Liver (tissue), 3 donors: Measurements from ENCODE around the gene LSM4.

ENCODE experiments used
- FOXA1 ChIP-seq: IDR thresholded peaks from 2 replicates; pipeline ENCODE4 v1.6.1; 2016; ENCODE audit warnings: antibody characterized with exemption
- JUND ChIP-seq, 2 donors: IDR thresholded peaks; 2 replicates each; pipeline ENCODE4 v1.6.1; 2016; ENCODE audit warnings: antibody characterized with exemption in 2 of 2
- RAD21 ChIP-seq, 2 donors: IDR thresholded peaks; 2 replicates each; pipeline ENCODE4 v1.6.1; 2016; ENCODE audit warnings: antibody characterized with exemption in 2 of 2, mild to moderate bottlenecking in 2 of 2
- RXRA ChIP-seq, 2 donors: IDR thresholded peaks; 2 replicates each; pipeline ENCODE4 v1.6.1; 2017 to 2018; ENCODE audit warnings: antibody characterized with exemption in 2 of 2, mild to moderate bottlenecking in 1 of 2
- TAF1 ChIP-seq: conservative IDR thresholded peaks from 2 replicates; pipeline ENCODE4 v1.6.1; 2016; ENCODE audit warnings: antibody characterized with exemption, mild to moderate bottlenecking
- TF ChIP-seq, protein P1 (sequence below): fragments of 150-350 bp; IDR thresholded peaks from 2 replicates; pipeline ENCODE4 v1.5.1; 2017; ENCODE audit warnings: improper control_type of control experiment, low read depth, low read length; ENCODE audit not compliant: missing input control
- TF ChIP-seq, protein P2 (sequence below): IDR thresholded peaks from 2 replicates; pipeline ENCODE4 v1.6.1; 2016; ENCODE audit warnings: antibody characterized with exemption, mild to moderate bottlenecking
- TF ChIP-seq, protein P3 (sequence below): IDR thresholded peaks from 2 replicates; pipeline ENCODE4 v1.6.1; 2016; ENCODE audit warnings: antibody characterized with exemption
- TF ChIP-seq, protein P4 (sequence below): IDR thresholded peaks from 2 replicates; pipeline ENCODE4 v1.6.1; 2016; ENCODE audit warnings: antibody characterized with exemption
- TF ChIP-seq, protein P5 (sequence below): IDR thresholded peaks from 2 replicates; pipeline ENCODE4 v1.6.1; 2016; ENCODE audit warnings: antibody characterized with exemption
- donor health status: healthy.
- donor health status: healthy.

DNA sequence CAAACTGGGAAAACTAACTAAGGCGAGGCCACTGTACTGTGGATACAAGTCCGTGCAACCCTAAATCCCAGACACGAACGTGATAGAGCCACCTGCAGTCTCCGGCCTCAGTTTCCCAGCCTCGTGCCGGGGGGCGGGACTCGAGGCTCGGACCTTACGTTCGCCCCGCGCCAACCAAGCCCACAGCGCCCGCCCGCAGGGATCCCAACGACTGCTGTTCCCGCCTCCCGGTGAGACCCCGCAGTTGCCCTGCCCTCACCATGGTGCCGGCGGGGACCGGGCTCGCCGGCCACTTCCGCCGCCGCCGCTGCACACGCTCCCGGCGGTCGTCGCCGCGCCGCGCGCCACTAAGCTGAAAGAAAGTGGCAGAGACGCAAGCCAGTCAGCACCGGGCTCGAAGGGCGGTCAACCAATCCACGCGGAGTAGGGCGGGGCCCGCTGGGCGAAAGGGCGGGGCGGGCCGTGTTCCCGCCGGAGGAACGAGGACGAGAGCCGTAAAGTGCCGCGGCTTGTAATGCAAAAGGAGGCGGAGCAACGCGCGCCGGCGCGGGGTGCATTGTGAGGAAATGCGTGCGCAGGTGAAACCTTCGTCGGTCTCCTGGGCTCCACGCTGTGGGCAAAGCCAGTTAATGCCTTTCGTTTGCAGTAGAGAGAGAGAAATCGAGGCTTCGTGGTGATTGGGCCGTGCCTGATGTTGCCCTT is at the start of gene LSM4:
- TF ChIP-seq, protein P1, sequence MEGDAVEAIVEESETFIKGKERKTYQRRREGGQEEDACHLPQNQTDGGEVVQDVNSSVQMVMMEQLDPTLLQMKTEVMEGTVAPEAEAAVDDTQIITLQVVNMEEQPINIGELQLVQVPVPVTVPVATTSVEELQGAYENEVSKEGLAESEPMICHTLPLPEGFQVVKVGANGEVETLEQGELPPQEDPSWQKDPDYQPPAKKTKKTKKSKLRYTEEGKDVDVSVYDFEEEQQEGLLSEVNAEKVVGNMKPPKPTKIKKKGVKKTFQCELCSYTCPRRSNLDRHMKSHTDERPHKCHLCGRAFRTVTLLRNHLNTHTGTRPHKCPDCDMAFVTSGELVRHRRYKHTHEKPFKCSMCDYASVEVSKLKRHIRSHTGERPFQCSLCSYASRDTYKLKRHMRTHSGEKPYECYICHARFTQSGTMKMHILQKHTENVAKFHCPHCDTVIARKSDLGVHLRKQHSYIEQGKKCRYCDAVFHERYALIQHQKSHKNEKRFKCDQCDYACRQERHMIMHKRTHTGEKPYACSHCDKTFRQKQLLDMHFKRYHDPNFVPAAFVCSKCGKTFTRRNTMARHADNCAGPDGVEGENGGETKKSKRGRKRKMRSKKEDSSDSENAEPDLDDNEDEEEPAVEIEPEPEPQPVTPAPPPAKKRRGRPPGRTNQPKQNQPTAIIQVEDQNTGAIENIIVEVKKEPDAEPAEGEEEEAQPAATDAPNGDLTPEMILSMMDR, result peak; percentile 38
- TF ChIP-seq, protein P2, sequence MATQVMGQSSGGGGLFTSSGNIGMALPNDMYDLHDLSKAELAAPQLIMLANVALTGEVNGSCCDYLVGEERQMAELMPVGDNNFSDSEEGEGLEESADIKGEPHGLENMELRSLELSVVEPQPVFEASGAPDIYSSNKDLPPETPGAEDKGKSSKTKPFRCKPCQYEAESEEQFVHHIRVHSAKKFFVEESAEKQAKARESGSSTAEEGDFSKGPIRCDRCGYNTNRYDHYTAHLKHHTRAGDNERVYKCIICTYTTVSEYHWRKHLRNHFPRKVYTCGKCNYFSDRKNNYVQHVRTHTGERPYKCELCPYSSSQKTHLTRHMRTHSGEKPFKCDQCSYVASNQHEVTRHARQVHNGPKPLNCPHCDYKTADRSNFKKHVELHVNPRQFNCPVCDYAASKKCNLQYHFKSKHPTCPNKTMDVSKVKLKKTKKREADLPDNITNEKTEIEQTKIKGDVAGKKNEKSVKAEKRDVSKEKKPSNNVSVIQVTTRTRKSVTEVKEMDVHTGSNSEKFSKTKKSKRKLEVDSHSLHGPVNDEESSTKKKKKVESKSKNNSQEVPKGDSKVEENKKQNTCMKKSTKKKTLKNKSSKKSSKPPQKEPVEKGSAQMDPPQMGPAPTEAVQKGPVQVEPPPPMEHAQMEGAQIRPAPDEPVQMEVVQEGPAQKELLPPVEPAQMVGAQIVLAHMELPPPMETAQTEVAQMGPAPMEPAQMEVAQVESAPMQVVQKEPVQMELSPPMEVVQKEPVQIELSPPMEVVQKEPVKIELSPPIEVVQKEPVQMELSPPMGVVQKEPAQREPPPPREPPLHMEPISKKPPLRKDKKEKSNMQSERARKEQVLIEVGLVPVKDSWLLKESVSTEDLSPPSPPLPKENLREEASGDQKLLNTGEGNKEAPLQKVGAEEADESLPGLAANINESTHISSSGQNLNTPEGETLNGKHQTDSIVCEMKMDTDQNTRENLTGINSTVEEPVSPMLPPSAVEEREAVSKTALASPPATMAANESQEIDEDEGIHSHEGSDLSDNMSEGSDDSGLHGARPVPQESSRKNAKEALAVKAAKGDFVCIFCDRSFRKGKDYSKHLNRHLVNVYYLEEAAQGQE, result peak; percentile 73
- TF ChIP-seq RAD21 (IDR thresholded peaks at IDR 0.05) (peak in 1 of 2 donors; percentile 66), JUND (IDR thresholded peaks at IDR 0.05) (no peak), TAF1 (no peak), FOXA1 (no peak), RXRA (IDR thresholded peaks at IDR 0.05) (peak; percentile 18 to 30)
- TF ChIP-seq, protein P3, sequence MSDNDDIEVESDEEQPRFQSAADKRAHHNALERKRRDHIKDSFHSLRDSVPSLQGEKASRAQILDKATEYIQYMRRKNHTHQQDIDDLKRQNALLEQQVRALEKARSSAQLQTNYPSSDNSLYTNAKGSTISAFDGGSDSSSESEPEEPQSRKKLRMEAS, result peak; percentile 85
- TF ChIP-seq, protein P4, sequence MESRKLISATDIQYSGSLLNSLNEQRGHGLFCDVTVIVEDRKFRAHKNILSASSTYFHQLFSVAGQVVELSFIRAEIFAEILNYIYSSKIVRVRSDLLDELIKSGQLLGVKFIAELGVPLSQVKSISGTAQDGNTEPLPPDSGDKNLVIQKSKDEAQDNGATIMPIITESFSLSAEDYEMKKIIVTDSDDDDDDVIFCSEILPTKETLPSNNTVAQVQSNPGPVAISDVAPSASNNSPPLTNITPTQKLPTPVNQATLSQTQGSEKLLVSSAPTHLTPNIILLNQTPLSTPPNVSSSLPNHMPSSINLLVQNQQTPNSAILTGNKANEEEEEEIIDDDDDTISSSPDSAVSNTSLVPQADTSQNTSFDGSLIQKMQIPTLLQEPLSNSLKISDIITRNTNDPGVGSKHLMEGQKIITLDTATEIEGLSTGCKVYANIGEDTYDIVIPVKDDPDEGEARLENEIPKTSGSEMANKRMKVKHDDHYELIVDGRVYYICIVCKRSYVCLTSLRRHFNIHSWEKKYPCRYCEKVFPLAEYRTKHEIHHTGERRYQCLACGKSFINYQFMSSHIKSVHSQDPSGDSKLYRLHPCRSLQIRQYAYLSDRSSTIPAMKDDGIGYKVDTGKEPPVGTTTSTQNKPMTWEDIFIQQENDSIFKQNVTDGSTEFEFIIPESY, result peak; percentile 95
- TF ChIP-seq, protein P5, sequence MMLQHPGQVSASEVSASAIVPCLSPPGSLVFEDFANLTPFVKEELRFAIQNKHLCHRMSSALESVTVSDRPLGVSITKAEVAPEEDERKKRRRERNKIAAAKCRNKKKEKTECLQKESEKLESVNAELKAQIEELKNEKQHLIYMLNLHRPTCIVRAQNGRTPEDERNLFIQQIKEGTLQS, result no peak
